Peyer's patch (tissue), 4 donors: Measurements from ENCODE around the gene FEN1.

Experiments used
- CTCF ChIP-seq, 6 experiments: fragments of 450-650 bp in 4 of 6; fragments of 200-600 bp in 2 of 6; sonication (generic) in 1 of 6; IDR thresholded peaks; one replicate each; pipeline ENCODE4 v1.5.1; 2017 to 2019; ENCODE audit warnings: antibody characterized with exemption in 6 of 6, mild to moderate bottlenecking in 3 of 6, moderate library complexity in 1 of 6
- POLR2A ChIP-seq, 2 donors: fragments of 450-650 bp; IDR thresholded peaks; one replicate each; pipeline ENCODE4 v1.5.1; 2017; ENCODE audit warnings: antibody characterized with exemption in 2 of 2, mild to moderate bottlenecking in 2 of 2, moderate library complexity in 2 of 2

GRCh38 chr11:61834278-61835048, 41.8 kb downstream of the FEN1 start:
- TF ChIP-seq CTCF (IDR thresholded peaks at IDR 0.05) (no peak), POLR2A (IDR thresholded peaks at IDR 0.05) (no peak)
